NCI-H128 (cell line): Measurements from ENCODE around the gene CLEC16A.

Source experiments
- DNase-seq: peaks from one replicate; lab custom pipeline; 2025; ENCODE audit not compliant: unreplicated experiment; lab: John Stamatoyannopoulos, UW

Gene CLEC16A

DNA sequence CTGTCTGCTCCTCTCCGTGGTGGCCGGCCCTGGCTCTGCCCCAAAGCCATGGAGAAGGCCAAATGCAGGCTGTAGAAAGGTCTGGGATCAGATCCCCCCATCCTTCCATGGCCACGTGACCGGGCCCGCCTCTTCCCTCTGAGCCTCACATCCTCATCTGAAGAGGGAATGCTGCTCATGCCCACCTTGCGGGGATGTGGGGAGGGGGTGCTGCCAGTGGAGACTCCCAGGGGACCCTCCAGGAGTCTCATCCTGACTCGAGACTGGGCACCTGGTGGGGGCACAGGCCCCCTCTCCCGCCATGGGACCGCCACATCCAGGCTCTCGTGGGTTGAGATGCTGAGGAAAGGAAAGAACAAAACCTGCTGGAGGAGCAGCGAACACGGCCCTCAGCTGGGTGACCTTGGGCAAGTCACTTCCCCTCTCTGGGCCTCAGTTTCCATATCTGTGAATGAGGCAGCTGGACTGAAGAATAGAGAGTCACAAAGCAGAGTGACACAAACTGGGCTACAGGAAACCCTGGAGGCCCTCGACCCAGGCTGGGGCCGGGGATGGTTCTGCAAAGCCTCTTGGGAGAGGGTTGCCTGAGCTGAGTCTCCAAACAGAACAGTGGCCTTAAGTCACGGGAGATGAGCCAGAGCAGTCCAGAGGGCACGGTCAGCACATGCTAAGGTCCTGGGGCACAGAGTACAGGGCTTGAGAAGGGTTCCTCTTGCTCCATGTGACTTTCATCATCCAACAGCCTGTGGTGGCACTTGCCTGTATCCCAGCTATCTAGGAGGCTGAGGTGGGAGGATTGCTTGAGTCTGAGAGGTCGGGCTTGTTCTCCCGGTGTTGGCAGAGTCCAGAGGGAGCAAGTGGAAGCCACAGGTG is 281.5 kb downstream of the CLEC16A start:
- DNase-seq: no peak

DNA sequence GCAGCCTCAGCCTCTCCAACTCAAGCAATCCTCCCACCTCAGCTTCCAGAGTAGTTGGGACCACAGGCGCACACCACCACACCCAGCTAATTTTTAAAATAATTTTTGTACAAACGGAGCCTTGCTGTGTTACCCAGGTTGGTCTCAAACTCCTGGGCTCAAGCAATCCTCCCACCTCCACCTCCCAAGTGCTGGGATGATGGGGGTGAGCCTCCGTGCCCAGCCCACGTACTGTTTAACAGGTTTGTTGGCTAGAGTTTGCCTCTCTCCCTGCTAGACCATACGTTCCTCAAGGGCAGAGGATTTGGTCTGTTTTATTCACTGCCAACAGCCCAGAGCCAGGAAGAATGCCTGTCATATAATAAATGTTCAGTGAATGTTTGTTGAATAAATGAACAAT is 285.1 kb downstream of the CLEC16A start:
- no peak for DNase-seq

DNA sequence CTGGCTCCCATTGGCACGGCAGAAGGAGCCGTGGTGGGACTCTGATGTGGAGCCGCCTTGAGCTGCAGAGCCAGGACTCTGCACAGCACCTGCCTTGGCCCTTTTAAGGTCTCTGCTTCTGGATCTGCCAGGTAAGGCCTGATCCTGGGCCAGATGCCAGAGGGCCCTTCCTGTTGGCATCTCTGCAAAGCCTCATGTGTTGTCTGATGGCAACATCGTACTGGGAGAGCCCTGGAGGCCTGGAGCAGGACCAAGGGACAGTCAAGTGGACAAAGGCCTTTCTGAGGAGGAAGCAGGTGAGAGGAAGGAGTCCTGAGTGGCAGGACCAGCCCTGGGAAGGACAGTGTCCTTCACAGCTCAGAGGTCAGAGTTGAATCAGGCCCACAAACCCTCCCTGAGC is 285.5 kb downstream of the CLEC16A start:
- DNase-seq: no peak

GRCh38 chr16:11231367-11231970 is 287.1 kb downstream of the CLEC16A start:
- no peak for DNase-seq
